Natural killer cell (primary cell): ENCODE data around the gene TMEM255B. TPM values are rescaled to one million over a fixed set of nuclear protein-coding genes. Genes with fewer than 3 reads are reported as not detected.

Source experiments
- ATAC-seq, 3 donors: fragments of 150-1000 bp in 2 of 3; fragments of 200-7000 bp in 1 of 3; cut with Tn5 transposase; 1 replicate in 1 of 3; 2 replicates in 2 of 3; pipeline ENCODE4 v1.10.0; 2021; ENCODE audit warnings: mild to moderate bottlenecking in 2 of 3, moderate library complexity in 2 of 3
- DNase-seq, 2 donors: peaks; one replicate each; pipeline versions ENCODE4 v3.0.0 to v3.0.0-alpha.2; 2013 to 2021; ENCODE audit warnings: mixed read lengths in 1 of 2
- H3K27ac ChIP-seq: one replicate; pipeline ENCODE4 v1.5.1; 2013; ENCODE audit warnings: mild to moderate bottlenecking, low read length
- H3K27me3 ChIP-seq: one replicate; pipeline ENCODE4 v1.6.1; 2013; ENCODE audit warnings: low read length; ENCODE audit not compliant: control insufficient read depth, insufficient read depth
- H3K36me3 ChIP-seq: one replicate; pipeline ENCODE4 v1.6.1; 2013; ENCODE audit warnings: low read length; ENCODE audit not compliant: control insufficient read depth, insufficient read depth
- H3K4me1 ChIP-seq: one replicate; pipeline ENCODE4 v1.6.1; 2013; ENCODE audit warnings: low read length; ENCODE audit not compliant: control insufficient read depth, insufficient read depth
- H3K4me3 ChIP-seq: one replicate; pipeline ENCODE4 v1.5.1; 2013; ENCODE audit warnings: low read length
- H3K9me3 ChIP-seq: one replicate; pipeline ENCODE4 v1.6.1; 2013; ENCODE audit warnings: low read length; ENCODE audit not compliant: control insufficient read depth, insufficient read depth
- H3K27ac Mint-ChIP-seq, 2 donors: one replicate each; pipeline ENCODE4 v1.8.0; 2022; ENCODE audit warnings: mild to moderate bottlenecking in 2 of 2, mixed read lengths in 2 of 2, moderate library complexity in 1 of 2
- H3K27me3 Mint-ChIP-seq, 2 donors: one replicate each; pipeline ENCODE4 v1.8.0; 2022; ENCODE audit warnings: low read depth in 2 of 2, mixed read lengths in 2 of 2
- H3K36me3 Mint-ChIP-seq: one replicate; pipeline ENCODE4 v1.8.0; 2022; ENCODE audit warnings: mixed read lengths
- H3K4me1 Mint-ChIP-seq, 2 donors: one replicate each; pipeline ENCODE4 v1.8.0; 2022; ENCODE audit warnings: mixed read lengths in 2 of 2
- H3K4me3 Mint-ChIP-seq: one replicate; pipeline ENCODE4 v1.8.0; 2022; ENCODE audit warnings: mild to moderate bottlenecking, moderate library complexity, mixed read lengths
- H3K9me3 Mint-ChIP-seq, 2 donors: one replicate each; pipeline ENCODE4 v1.8.0; 2022; ENCODE audit warnings: mixed read lengths in 2 of 2
- WGBS: methylation state at CpG from one replicate; pipeline ENCODE4 v1.1.7; 2013; ENCODE audit warnings: missing lambda C conversion rate; ENCODE audit not compliant: insufficient coverage; 5-methylcytosine and 5-hydroxymethylcytosine counted together
- intact Hi-C: fragments of 100-400 bp; cut with micrococcal nuclease; formaldehyde crosslinking; loops from one replicate; pipeline ENCODE4 v1.14.2; 2022
- total RNA-seq, 4 donors: library from RNA; stranded (reverse); fragments of 120-200 nt in 1 of 4; gene quantifications; one replicate each; pipeline versions ENCODE4 v1.2.3 to v1.2.4, GENCODE V29; 2013 to 2022
- TF ChIP-seq, protein P1 (sequence below): fragments of 200-600 bp; IDR thresholded peaks from one replicate; pipeline ENCODE4 v1.8.0; 2022; ENCODE audit warnings: antibody characterized with exemption

Gene TMEM255B
- total RNA-seq, 3 donors from 2014 or later (not counting 1 experiment from before 2014, with no cell fraction given), result 0.38 to 3.0 (median 1.0) TPM

DNA sequence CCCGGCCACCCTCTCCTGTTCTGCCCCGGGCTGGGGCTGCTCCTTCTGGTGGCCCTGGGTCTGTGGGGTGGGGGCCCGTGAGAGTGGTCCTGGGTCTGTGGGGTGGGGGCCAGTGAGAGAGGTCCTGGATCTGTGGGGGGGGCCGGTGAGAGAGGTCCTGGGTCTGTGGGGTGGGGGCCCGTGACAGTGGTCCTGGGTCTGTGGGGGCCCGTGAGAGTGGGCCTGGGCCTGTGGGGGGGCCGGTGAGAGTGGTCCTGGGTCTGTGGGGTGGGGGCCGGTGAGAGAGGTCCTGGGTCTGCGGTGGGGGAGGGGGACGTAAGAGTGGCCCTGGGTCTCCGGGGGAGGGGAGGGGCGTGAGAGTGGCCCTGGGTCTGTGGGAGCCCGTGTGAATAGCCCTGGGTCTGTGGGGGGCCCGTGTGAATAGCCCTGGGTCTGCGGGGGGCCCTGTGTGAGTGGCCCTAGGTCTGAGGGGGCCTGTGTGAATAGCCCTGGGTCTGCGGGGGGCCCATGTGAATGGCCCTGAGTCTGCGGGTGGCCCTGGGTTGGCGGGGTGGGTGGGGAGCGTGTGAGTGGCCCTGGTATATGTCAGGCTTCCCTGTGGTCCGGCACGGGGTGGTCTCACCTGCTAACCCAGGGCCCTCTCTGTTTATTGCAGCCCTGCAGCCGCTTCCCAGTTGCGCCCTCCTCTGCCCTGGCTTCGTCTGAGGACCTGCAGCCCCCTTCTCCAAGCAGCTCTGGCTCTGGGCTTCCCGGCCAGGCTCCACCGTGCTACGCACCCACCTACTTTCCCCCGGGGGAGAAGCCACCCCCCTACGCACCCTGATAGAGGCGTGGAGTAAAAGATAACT lies 52.3 kb downstream of the TMEM255B start:
- WGBS, result 96% methylated on average over 25 of the region's 30 CpGs
- Mint-ChIP-seq H3K4me1 (peaks cover 11 to 15% of the 10 kb centered on the region in 2 donors), H3K4me3 (no peak overlapping the region), H3K27me3 (peaks cover 0 to 9% of the 10 kb centered on the region in 2 donors), H3K27ac (no peak overlapping the region), H3K36me3 (no peaks in the 10 kb centered on the region), H3K9me3 (no peaks in the 10 kb centered on the region)
- DNase-seq (no peak), ATAC-seq (no peak)
- intact Hi-C loops, result no loop called here
- TF ChIP-seq, protein P1, sequence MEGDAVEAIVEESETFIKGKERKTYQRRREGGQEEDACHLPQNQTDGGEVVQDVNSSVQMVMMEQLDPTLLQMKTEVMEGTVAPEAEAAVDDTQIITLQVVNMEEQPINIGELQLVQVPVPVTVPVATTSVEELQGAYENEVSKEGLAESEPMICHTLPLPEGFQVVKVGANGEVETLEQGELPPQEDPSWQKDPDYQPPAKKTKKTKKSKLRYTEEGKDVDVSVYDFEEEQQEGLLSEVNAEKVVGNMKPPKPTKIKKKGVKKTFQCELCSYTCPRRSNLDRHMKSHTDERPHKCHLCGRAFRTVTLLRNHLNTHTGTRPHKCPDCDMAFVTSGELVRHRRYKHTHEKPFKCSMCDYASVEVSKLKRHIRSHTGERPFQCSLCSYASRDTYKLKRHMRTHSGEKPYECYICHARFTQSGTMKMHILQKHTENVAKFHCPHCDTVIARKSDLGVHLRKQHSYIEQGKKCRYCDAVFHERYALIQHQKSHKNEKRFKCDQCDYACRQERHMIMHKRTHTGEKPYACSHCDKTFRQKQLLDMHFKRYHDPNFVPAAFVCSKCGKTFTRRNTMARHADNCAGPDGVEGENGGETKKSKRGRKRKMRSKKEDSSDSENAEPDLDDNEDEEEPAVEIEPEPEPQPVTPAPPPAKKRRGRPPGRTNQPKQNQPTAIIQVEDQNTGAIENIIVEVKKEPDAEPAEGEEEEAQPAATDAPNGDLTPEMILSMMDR, result no peak
- no peak overlapping the region for H3K4me3 ChIP-seq
- peaks cover 4% of the 10 kb centered on the region for H3K27me3 ChIP-seq
- no peaks in the 10 kb centered on the region for H3K36me3 ChIP-seq
- H3K27ac ChIP-seq, result no peak overlapping the region
- H3K9me3 ChIP-seq, result peaks cover 9% of the 10 kb centered on the region
- H3K4me1 ChIP-seq, result peaks cover 12% of the 10 kb centered on the region

DNA sequence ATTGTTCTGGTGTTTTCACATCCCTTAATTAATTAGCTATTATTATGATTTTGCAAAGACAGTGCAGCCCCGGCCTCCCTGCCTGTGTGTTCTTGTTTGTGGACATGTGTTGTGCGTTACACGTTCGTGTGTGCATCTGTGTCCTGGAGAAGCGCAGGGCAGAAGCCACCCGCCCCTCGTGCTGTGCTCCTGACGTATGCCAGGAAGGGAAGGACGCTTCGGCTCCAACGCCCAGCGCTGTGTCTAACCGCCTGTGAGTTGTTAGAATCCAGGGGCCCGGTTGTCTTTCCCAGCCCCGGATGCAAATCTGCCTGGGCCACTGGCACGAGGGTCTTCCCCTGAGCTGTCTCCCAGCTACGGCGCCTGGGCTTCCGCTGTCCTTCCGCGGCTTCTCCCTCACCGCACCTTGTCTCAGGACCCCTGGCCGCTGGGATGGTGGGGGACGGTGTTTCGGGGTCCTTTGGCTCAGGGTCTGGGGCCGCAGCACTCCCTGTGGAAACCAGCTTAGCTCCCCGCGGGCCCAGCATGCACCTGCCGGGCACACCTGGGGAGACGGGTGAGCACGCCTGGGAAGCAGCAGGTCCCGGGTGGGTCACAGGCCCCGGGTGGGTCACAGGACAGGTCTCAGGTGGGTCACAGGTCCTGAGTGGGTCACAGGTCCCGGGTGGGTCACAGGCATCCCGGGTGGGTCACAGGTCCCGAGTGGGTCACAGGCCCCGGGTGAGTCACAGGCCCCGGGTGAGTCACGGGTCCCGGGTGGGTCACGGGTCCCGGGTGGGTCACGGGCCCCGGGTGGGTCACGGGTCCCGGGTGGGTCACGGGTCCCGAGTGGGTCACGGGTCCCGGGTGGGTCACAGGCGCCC lies 53.4 kb downstream of the TMEM255B start:
- Mint-ChIP-seq H3K4me3 (no peak overlapping the region), H3K4me1 (peaks cover 12 to 22% of the 10 kb centered on the region in 2 donors), H3K9me3 (no peaks in the 10 kb centered on the region), H3K27me3 (peaks cover 0 to 9% of the 10 kb centered on the region in 2 donors), H3K27ac (no peak overlapping the region), H3K36me3 (no peaks in the 10 kb centered on the region)
- 89% methylated on average over 51 of the region's 51 CpGs for WGBS
- DNase-seq (no peak), ATAC-seq (no peak)
- Histone ChIP-seq H3K36me3 (no peaks in the 10 kb centered on the region), H3K4me3 (no peak overlapping the region), H3K27ac (no peak overlapping the region), H3K4me1 (peaks cover 20% of the 10 kb centered on the region), H3K9me3 (peaks cover 9% of the 10 kb centered on the region), H3K27me3 (peaks cover 4% of the 10 kb centered on the region)
- intact Hi-C loops, result no loop called here
- TF ChIP-seq, protein P1, result no peak

DNA sequence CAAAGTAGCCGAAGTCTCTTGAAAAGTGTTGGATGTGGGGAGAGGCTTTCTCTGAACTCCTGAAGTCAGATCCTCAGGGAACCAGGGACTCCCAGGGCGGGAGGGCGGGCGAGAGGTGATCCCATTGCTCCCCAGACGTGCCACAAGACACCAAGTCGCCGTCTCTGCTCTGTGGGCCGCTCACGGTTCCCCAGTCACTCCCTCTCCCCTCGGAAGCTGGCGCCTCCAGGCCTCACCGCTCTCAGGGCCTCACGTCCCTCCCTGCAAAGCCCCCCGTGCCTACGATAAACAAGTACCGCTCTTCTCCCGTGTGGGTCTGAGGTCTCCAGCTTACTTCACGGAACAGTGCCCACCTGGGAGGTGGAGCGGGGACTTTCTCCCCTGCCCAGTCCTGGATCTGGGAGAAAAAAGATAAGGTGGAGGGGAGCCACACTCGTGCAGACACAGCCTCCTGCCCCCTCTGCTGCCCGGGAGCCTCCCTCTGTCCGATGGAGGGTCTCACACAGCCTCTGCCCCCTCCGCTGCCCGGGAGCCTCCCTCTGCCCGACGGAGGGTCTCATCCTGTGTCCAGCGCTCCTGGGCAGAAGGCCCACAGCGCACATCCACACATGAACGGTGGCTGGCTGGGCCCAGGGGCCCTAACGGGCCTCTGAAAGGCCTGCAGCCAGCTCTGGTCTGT lies 54.2 kb downstream of the TMEM255B start:
- Histone ChIP-seq H3K4me1 (peaks cover 20% of the 10 kb centered on the region), H3K27ac (no peak overlapping the region), H3K4me3 (no peak overlapping the region), H3K27me3 (peaks cover 4% of the 10 kb centered on the region), H3K9me3 (peaks cover 8% of the 10 kb centered on the region), H3K36me3 (no peaks in the 10 kb centered on the region)
- TF ChIP-seq, protein P1, result no peak
- 92% methylated on average over 30 of the region's 30 CpGs for WGBS
- Mint-ChIP-seq H3K27ac (no peak overlapping the region), H3K27me3 (peaks cover 0 to 9% of the 10 kb centered on the region in 2 donors), H3K4me1 (peaks cover 12 to 20% of the 10 kb centered on the region in 2 donors), H3K36me3 (no peaks in the 10 kb centered on the region), H3K9me3 (no peaks in the 10 kb centered on the region), H3K4me3 (no peak overlapping the region)
- DNase-seq, result no peak
- intact Hi-C loops, result no loop called here
- no peak for ATAC-seq
